K562 (cell line): ENCODE data around the gene NUP43. TPM values are rescaled to one million over a fixed set of nuclear protein-coding genes. Genes with fewer than 3 reads are reported as not detected.

Source experiments
- BHLHE40 ChIP-seq: IDR thresholded peaks from 2 replicates; pipeline ENCODE4 v1.6.1; 2011; ENCODE audit warnings: low read length, improper control_type of control experiment
- ELF4 ChIP-seq: fragments of 450-650 bp; formaldehyde crosslinking; IDR thresholded peaks from 2 replicates; pipeline ENCODE4 v1.4.0; 2022; ENCODE audit warnings: missing genetic modification characterization
- KDM4B ChIP-seq, 2 experiments: fragments of 450-650 bp in 1 of 2; sonication (generic) in 1 of 2; IDR thresholded peaks; 2 replicates each; pipeline ENCODE4 v1.6.1; 2016 to 2017; ENCODE audit warnings: borderline replicate concordance in 2 of 2, antibody characterized with exemption in 1 of 2, low read depth in 1 of 2, mild to moderate bottlenecking in 1 of 2
- PML ChIP-seq: IDR thresholded peaks from 2 replicates; pipeline ENCODE4 v1.6.1; 2012; ENCODE audit warnings: low read length, inconsistent platforms
- POLR2B ChIP-seq: fragments of 450-650 bp; IDR thresholded peaks from 2 replicates; pipeline ENCODE4 v1.6.1; 2018; ENCODE audit warnings: low read depth; ENCODE audit not compliant: partially characterized antibody
- SMARCA5 ChIP-seq: fragments of 450-650 bp; IDR thresholded peaks from 2 replicates; pipeline ENCODE4 v1.6.1; 2016
- TAF1 ChIP-seq: IDR thresholded peaks from 2 replicates; pipeline ENCODE4 v1.6.1; 2011; ENCODE audit warnings: mild to moderate bottlenecking, low read length, moderate library complexity; ENCODE audit not compliant: insufficient read depth, control insufficient read depth, severe bottlenecking; ENCODE audit errors: extremely low read depth
- ZNF165 ChIP-seq: fragments of 250-450 bp; sonication (Bioruptor Pico); IDR thresholded peaks from 2 replicates; pipeline ENCODE4 v1.4.0; 2020; ENCODE audit warnings: borderline replicate concordance
- ZNF263 ChIP-seq: sonication (generic); formaldehyde crosslinking; IDR thresholded peaks from 2 replicates; pipeline ENCODE4 v1.8.0; 2022; ENCODE audit warnings: mild to moderate bottlenecking, missing genetic modification reagents, borderline replicate concordance
- polyA plus RNA-seq, 8 experiments: library from polyadenylated mRNA; depleted of rRNA in 4 of 8; stranded (reverse) in 5 of 8; unstranded in 3 of 8; fragments of >200 nt; fragmentation: Nextera tagmentation in 2 of 8; fragmentation: Illumina TruSeq in 1 of 8; extraction: Ambion mirVana in 2 of 8; extraction: Trizol in 1 of 8; gene quantifications; 2 replicates each; pipeline versions ENCODE4 v1.2.1 to v1.2.3, GENCODE V29; 2011 to 2014; ENCODE audit warnings: inconsistent platforms in 1 of 8, missing spikeins in 1 of 8
- total RNA-seq, 7 experiments: library from RNA; depleted of rRNA in 6 of 7; stranded (reverse); fragments of >200 nt in 6 of 7; fragmentation: Illumina TruSeq in 2 of 7; extraction: Trizol in 2 of 7; gene quantifications; 2 replicates each; pipeline versions ENCODE4 v1.2.1 to v1.2.3, GENCODE V29; 2011 to 2021; ENCODE audit warnings: low replicate concordance in 1 of 7
- TF ChIP-seq, protein P1 (sequence below): fragments of 450-650 bp; IDR thresholded peaks from 2 replicates; pipeline ENCODE4 v1.6.1; 2016; ENCODE audit warnings: mild to moderate bottlenecking
- TF ChIP-seq, protein P2 (sequence below): fragments of 200-600 bp; sonication (generic); IDR thresholded peaks from one replicate; pipeline ENCODE4 v1.6.1; 2012; ENCODE audit warnings: mild to moderate bottlenecking, low read depth, low read length, inconsistent platforms

The NUP43 gene
- total and polyA plus RNA-seq, 9 of the 15 experiments (the other 6 are each of a cell fraction or from before 2014, with no cell fraction given): 28.9 to 136 (median 67.4) TPM

DNA sequence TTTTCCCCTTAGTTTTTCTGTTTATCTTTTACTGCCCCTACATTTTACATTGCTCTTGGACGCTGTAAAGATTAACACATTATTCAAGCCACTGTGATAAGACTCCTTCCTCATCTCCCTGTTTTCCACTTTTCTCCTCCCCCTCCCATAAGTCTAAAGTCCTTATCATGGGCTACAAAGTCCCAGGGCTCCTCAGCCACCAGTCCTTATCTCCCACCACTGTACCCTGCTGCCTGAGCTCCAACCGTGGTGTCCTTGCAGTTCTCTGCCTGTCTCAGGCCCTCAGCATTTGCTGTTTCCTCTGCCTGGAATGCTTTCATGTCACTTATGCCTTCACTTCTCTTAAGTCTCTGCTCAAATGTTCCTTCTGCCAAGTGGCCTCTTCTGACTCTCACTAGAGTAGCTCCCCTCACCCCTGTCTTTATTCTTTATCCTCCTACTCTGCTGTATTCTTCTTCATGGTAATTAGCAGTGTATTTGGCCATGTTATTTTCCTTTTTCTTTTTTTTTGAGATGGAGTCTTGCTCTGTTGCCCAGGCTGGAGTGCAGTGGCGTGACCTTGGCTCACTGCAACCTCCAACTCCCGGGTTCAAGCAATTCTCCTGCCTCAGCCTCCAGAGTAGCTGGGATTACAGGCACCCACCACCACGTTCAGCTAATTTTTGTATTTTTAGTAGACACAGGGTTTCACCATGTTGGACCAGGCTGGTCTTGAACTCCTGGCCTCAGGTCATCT lies 17.7 kb downstream of the NUP43 start (continued):
- TF ChIP-seq, protein P1, sequence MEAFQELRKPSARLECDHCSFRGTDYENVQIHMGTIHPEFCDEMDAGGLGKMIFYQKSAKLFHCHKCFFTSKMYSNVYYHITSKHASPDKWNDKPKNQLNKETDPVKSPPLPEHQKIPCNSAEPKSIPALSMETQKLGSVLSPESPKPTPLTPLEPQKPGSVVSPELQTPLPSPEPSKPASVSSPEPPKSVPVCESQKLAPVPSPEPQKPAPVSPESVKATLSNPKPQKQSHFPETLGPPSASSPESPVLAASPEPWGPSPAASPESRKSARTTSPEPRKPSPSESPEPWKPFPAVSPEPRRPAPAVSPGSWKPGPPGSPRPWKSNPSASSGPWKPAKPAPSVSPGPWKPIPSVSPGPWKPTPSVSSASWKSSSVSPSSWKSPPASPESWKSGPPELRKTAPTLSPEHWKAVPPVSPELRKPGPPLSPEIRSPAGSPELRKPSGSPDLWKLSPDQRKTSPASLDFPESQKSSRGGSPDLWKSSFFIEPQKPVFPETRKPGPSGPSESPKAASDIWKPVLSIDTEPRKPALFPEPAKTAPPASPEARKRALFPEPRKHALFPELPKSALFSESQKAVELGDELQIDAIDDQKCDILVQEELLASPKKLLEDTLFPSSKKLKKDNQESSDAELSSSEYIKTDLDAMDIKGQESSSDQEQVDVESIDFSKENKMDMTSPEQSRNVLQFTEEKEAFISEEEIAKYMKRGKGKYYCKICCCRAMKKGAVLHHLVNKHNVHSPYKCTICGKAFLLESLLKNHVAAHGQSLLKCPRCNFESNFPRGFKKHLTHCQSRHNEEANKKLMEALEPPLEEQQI: peak; percentile 78
- peak; percentile 95 for TF ChIP-seq SMARCA5
- no peak for TF ChIP-seq ZNF165 (CRISPR knock-in tag)
- no peak for TF ChIP-seq KDM4B (IDR thresholded peaks at IDR 0.05; ENCODE audit: borderline replicate concordance in 2 of 2, low read depth in 1 of 2)
- peak; percentile 81 for TF ChIP-seq PML
- no peak for TF ChIP-seq ZNF263 (CRISPR knock-in tag)
- TF ChIP-seq, protein P2, sequence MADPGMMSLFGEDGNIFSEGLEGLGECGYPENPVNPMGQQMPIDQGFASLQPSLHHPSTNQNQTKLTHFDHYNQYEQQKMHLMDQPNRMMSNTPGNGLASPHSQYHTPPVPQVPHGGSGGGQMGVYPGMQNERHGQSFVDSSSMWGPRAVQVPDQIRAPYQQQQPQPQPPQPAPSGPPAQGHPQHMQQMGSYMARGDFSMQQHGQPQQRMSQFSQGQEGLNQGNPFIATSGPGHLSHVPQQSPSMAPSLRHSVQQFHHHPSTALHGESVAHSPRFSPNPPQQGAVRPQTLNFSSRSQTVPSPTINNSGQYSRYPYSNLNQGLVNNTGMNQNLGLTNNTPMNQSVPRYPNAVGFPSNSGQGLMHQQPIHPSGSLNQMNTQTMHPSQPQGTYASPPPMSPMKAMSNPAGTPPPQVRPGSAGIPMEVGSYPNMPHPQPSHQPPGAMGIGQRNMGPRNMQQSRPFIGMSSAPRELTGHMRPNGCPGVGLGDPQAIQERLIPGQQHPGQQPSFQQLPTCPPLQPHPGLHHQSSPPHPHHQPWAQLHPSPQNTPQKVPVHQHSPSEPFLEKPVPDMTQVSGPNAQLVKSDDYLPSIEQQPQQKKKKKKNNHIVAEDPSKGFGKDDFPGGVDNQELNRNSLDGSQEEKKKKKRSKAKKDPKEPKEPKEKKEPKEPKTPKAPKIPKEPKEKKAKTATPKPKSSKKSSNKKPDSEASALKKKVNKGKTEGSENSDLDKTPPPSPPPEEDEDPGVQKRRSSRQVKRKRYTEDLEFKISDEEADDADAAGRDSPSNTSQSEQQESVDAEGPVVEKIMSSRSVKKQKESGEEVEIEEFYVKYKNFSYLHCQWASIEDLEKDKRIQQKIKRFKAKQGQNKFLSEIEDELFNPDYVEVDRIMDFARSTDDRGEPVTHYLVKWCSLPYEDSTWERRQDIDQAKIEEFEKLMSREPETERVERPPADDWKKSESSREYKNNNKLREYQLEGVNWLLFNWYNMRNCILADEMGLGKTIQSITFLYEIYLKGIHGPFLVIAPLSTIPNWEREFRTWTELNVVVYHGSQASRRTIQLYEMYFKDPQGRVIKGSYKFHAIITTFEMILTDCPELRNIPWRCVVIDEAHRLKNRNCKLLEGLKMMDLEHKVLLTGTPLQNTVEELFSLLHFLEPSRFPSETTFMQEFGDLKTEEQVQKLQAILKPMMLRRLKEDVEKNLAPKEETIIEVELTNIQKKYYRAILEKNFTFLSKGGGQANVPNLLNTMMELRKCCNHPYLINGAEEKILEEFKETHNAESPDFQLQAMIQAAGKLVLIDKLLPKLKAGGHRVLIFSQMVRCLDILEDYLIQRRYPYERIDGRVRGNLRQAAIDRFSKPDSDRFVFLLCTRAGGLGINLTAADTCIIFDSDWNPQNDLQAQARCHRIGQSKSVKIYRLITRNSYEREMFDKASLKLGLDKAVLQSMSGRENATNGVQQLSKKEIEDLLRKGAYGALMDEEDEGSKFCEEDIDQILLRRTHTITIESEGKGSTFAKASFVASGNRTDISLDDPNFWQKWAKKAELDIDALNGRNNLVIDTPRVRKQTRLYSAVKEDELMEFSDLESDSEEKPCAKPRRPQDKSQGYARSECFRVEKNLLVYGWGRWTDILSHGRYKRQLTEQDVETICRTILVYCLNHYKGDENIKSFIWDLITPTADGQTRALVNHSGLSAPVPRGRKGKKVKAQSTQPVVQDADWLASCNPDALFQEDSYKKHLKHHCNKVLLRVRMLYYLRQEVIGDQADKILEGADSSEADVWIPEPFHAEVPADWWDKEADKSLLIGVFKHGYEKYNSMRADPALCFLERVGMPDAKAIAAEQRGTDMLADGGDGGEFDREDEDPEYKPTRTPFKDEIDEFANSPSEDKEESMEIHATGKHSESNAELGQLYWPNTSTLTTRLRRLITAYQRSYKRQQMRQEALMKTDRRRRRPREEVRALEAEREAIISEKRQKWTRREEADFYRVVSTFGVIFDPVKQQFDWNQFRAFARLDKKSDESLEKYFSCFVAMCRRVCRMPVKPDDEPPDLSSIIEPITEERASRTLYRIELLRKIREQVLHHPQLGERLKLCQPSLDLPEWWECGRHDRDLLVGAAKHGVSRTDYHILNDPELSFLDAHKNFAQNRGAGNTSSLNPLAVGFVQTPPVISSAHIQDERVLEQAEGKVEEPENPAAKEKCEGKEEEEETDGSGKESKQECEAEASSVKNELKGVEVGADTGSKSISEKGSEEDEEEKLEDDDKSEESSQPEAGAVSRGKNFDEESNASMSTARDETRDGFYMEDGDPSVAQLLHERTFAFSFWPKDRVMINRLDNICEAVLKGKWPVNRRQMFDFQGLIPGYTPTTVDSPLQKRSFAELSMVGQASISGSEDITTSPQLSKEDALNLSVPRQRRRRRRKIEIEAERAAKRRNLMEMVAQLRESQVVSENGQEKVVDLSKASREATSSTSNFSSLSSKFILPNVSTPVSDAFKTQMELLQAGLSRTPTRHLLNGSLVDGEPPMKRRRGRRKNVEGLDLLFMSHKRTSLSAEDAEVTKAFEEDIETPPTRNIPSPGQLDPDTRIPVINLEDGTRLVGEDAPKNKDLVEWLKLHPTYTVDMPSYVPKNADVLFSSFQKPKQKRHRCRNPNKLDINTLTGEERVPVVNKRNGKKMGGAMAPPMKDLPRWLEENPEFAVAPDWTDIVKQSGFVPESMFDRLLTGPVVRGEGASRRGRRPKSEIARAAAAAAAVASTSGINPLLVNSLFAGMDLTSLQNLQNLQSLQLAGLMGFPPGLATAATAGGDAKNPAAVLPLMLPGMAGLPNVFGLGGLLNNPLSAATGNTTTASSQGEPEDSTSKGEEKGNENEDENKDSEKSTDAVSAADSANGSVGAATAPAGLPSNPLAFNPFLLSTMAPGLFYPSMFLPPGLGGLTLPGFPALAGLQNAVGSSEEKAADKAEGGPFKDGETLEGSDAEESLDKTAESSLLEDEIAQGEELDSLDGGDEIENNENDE: no peak
- no peak for TF ChIP-seq TAF1
- peak; percentile 52 for TF ChIP-seq POLR2B
- TF ChIP-seq ELF4 (CRISPR knock-in tag): peak; percentile 97; the same call in 1 of the 2 replicates
- TF ChIP-seq BHLHE40: peak; percentile 38; the same call in 1 of the 2 replicates
